ENCODE measurements around the gene KCNJ6.

Gene KCNJ6

DNA sequence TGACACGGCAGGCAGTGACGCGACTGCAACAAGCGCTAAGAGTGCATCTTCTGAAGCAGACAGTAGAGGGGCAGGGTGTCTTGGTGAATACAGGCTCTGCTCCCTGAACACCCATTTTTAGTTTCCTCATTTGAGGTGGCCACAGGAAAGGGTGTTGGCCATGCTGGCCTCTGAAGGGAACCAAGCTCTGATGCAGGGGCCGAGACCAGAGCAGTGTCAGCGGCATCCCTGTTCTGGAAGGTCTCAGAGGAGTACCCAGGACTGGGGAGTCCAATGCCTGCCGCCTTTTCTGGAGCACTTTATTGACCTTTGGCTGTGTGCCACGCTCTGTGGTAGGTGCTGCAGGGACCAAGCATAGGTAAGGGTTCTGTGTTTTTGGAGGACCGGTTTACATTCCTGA is 100.4 kb downstream of the KCNJ6 start:
- DNase-seq: no peak

DNA sequence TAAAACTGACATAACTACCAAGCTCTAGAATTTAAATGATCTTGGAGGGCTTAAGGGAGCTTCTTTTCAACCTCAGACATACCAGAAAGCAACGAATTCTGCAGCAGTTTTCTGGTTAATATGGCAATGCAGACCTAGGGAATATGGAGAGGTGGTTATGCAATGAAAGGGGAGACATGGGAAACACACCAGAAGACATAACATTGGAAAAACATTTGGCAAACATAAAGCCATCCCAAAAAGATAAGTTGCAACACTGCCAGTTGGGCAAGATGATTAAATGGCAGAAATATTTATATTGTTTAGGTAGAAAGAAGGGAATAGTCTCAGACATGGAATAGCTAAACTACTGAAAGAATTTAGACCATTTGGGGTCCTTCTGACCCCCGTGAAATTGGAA is 104.5 kb downstream of the KCNJ6 start:
- no peak for DNase-seq

DNA sequence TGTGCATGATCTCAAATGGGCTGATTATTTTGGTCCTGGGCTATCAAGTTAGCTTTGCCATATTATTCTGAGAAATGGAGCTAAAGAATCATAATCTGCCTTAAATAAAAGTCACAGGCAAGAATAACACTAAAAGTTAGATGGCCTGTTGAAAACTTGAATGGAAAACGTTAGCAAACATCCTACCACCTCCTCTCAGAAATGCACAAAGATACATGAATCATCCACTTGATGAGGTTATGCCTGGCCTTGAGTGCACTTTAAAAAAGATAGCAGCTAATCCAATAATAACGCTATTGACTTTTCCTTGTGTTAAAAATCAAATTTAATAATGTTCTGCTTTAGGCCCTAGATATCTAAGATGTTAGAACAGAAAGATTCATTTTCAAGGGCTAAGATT is 108.0 kb downstream of the KCNJ6 start:
- DNase-seq: no peak

DNA sequence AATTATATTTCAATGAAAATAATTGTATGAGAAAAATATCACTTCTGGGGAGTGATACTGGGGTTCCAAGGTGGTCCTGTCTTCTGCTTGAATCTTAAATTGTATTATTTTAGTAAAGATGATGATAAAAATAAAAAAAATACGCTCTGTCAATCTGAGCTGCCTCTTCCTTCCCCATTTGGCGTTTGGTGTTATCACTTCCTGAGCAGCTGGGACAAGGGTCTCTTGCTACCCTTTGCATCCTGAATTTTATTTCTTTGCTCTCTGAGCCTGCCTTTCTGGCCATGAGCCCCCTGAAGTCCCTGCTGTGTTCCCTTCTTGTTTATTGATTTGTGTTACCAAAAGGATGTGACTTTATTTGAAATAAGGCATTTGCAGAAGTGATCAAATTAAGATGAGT is 111.0 kb downstream of the KCNJ6 start:
- no peak for DNase-seq

DNA sequence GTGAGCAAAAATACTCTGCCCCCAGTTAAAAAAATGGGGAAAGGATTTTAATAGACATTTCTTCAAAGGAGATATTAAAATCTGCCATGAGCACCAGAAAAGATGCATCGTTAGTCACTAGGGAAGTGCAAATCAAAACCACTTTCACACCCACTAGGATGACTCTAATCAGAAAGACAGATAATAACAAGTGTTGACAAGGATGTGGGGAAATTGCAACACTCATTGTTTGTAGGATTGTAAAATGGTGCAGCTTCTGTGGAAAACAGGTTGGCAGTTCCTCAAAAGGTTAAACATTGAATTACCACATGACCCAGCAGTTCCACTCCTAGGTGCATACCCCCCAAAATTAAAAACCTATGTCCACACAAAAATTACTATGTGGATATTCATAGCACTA is 112.3 kb downstream of the KCNJ6 start:
- no peak for DNase-seq

DNA sequence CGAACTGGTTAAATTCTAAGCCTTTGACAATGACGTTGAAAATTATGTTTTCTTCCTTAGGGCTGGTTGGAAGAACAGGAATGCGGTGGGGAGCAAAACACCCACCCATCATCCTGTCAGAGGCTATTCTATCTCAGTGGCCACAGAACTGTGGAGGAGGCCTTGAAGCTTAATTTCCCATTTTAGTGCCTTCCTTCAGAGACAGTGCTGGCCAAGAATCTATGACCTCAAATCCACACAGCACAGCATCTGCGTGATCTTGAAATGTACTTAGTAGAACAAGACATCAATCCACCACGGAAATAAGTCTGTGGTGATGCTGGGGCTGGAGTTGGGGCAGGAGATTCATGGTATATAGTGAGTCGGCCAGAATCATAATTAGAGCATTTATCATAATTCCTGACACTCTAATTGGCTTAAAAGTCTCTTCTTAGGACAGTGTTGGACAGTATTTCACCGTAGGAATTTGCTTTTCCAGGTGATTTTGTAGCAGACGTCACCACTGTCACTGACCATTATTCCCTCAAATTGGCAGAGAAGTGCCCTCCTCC is 113.1 kb downstream of the KCNJ6 start:
- DNase-seq: no peak

DNA sequence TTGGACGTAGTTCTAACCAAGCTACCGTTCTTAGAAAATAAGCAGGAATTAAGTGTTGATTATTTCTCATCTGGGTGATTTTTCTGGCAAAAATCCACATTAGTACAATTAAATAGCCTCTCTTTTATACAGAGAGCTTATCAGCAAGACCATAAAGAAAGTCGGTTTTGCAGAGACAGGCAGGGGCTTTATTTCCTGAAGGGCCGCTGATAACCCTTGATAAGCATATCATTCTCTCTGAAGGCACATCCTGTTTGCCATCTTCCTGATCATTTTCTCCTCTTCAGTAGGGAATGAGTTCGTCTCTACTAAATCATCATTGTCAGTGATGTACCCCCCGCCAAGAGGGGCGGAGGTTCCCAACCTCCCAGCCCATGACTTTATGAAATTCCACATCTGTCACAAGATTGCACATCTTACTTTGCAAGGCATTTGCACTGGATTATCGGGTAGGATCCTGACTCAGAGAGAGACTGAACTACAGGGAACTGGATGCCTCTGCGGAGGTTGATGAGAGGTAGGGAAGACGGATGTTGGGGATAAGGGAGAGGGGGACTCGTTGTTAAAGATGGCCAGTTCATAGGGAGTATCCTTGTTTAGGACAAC is 115.7 kb downstream of the KCNJ6 start:
- DNase-seq: no peak

DNA sequence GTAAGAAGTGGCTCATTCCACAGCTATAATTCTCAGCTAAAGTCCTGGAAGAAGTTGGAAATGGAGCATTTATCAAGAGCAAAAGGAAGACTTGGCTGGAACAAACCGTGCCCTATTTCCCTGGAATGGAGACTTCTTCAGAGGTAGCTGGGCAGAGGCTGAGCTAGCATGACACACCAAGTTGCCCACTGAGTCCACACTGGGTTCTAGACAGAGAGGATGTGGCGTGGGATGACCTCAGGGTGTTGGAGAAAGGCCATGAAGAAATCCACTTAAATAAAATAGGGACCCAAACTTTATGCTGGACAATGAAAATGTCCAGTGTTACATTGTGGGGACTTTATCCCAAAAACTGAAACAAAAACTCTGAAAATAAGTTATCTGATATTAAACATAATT is 116.2 kb downstream of the KCNJ6 start:
- DNase-seq: no peak

DNA sequence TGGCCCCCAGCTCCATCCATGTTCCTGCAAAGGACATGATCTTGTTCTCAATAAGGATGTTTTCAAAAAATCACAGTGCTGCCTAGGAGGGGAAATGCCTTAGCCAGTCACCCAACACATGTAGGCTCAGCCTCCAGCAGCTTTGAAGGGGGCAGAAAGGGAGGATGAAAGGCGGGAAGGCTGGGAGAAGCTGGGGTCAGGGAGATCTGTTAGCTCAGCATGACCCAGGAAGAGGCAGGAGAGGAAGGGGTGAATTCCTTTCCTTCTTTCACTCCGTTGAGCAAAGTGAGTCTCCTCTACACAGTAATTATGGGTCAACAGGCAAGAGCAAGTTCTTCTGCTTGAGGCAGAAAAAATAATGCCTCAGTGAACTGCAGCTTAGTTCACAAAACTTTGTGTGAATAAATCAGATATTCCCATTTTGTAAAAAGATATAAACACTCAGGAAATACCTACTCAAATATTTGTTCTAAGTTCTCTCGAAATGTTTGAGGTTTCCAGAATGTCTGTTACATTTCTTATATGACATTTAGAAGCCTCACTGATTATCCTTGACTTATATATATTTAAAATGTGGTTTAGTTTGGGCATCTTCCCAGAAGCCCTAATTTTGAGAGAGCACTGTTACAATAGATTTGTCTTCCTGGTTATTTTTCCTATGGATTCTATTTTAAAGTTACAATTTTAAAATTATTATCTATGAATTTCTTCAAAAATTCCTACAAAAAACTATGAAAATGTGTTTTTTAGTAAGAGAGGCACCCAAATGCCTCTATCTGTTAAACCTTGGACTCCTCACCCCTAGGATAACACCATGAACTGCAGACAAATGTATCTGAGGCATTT is 116.8 kb downstream of the KCNJ6 start:
- DNase-seq: no peak

DNA sequence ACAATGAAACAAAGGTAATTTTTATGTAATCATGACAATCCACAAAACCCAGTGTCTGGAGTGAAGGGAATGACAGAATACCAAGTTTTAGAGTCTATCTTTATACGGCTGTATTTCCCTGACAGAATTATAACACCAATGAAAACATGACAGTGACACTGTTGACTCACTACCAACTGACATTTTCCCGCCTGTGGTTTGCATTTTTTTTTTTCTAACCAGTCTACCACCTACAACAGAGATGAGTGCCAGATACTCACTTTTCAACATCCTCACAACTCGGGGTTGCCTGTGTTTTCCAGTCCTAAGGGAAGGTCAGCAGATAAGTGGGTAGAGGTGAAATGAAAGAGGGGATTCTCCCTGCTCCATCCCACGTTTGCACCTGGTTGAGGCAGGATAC is 118.9 kb downstream of the KCNJ6 start:
- DNase-seq: no peak

DNA sequence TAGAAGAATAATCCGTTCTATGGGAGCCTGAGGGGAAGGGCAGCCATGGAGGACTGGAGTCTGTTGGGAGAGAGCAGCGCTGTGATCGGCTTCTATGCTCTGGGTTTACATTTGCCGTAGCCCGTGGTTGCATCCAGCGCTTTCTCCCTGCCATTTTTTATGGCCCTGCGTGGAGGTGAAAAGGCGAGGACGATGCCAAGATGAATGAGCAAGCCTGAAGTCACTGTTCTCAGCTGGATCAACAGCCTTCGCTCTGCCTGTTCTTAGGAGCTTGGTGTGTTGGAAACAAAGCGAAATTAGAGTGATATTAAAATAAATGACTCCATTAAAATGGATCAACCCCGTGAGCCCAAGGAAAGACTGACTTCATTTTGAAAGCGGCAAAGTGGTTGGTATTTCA is 120.2 kb downstream of the KCNJ6 start:
- DNase-seq: no peak

DNA sequence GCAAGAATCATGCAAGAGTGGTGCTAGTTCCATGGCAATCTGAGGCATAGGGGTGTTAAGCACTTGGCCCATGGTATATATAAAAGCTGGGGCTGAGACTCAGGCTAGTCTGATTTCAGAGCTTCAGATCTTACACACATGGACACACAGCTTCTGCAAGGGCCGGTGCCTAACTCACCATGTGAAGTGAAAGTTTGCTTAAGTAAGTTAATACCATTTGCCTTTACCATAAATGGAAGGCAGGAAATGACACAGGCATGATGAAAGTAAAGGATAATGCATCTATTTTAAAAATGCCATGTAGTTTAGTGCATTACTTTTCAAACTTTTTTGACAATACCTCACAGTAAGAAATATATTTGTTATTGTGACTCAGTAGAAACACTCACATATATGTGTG is 122.6 kb downstream of the KCNJ6 start:
- no peak for DNase-seq

DNA sequence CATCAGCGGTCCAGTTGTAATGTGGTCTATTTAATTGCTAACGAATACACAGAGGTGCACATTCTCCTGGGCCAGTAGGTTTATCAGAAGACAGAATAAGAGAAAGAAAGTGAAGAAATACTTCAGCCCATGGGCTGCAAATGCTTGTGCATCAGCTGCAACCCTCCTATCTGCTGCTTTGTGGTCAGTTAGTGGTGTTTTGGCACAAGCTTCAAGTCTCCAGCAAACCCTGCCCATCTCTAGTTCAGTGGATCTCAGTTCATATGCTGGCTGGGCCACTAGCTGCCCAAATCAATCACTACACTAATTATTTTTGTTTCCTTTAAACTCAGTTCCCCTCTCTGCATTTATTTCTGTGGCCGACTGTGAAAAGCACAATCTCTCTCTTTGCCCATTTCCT is 124.2 kb downstream of the KCNJ6 start:
- no peak for DNase-seq

DNA sequence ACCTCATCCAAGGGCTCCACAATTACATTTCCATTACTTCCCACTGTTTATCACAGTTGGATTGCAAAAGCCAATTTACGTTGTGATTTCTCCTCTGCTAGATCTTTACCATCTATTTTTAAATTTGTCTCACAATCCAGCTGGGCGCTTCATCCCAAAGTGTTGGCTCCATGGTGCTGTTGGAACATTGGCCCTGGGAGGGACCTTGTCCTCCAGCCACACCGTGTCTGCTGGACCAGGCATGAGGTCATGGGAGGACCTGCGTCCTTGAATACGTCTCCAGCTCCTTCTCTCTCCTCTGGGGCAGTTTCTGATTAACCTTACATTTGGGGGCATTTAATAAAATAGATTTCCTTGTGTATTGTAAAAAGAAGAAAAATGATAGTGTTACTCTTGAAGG is 125.4 kb downstream of the KCNJ6 start:
- no peak for DNase-seq

DNA sequence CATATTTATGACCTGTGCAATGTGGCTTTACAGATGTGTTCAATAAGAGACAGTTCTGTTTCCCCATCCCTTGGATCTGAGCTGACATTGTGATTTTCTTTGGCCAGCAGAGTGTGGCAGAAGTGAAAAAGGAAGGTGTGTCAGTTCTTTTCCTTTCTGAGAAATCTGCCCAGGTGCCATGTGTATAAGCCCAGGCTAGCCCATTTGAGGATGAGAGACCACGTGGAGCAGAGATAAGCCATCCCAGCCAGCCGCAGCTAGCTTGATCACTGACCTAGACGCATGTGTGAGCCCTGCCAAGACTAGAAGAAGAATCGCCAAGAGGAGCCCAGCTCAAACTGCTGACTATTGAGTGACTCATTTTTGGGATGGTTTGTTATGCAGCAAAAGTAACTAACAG is 127.8 kb downstream of the KCNJ6 start:
- no peak for DNase-seq

DNA sequence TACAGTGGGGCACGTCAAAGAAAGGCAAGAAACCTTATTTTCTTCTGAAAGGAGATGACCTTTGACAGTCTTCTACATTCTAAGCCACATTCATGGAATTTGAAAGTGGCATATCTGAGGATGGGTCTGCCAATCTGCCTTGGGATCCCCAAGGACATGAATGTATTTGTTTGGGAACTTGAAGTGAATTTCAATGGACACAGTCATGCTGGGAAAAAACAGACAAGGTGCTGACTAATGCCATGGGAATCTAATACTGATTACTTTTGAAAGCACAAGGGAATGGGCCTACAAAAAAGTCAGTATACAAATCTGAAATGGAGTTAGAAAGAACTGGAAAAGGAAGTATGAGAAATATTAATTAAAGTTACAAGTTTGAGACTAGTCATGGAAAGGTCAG is 128.8 kb downstream of the KCNJ6 start:
- DNase-seq: no peak

DNA sequence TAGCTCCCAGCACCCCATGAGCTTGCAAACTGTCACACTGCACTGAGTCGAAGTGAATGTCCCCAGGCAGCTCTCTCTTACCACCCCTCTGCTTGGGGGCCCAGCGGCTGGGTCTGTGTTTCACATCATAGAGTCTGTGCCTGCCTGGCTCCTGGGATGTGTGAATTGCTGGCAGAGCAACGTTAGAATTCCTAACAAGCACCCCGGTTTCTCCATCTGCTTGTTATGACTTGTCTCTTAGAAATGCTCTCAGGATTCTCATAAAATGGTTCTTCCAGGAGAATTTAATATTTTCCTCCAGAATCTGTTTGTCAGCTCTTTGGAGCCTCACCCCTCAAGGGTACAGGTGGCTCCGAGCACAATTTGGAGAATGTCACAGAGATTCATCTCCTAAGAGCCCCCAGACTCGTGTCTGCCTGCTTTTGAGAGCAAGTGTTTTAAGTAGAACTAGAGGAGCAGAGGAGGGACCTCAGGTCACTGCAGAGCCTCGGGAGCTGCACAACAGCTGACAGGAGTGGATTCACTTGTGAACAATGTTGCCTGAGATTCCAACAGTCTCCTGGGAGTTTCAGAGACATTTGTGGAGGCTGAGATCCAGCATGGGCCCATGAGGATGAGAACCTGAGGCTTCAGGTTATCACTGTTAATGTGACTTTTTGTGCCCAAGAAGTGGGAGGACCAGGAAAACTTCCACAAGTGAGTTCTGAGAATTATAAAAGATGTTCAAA is 131.5 kb downstream of the KCNJ6 start:
- DNase-seq: peak; percentile 58

DNA sequence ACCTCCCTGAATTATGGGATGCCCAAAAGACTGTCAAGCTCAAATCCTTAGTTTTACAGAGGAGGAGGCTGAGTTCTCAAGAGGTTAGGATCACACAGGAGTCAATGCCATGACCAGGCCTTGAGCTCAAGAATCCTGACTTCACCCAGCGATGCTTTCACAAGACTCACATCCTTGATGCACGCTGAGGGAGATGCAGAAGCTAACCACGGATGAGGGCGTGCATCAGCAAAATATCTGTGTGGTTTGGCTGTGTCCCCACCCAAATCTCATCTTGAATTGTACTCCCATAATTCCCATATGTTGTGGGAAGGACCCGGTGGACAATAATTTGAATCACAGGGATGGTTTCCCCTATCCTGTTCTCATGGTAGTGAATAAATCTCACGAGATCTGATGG is 133.2 kb downstream of the KCNJ6 start:
- no peak for DNase-seq

DNA sequence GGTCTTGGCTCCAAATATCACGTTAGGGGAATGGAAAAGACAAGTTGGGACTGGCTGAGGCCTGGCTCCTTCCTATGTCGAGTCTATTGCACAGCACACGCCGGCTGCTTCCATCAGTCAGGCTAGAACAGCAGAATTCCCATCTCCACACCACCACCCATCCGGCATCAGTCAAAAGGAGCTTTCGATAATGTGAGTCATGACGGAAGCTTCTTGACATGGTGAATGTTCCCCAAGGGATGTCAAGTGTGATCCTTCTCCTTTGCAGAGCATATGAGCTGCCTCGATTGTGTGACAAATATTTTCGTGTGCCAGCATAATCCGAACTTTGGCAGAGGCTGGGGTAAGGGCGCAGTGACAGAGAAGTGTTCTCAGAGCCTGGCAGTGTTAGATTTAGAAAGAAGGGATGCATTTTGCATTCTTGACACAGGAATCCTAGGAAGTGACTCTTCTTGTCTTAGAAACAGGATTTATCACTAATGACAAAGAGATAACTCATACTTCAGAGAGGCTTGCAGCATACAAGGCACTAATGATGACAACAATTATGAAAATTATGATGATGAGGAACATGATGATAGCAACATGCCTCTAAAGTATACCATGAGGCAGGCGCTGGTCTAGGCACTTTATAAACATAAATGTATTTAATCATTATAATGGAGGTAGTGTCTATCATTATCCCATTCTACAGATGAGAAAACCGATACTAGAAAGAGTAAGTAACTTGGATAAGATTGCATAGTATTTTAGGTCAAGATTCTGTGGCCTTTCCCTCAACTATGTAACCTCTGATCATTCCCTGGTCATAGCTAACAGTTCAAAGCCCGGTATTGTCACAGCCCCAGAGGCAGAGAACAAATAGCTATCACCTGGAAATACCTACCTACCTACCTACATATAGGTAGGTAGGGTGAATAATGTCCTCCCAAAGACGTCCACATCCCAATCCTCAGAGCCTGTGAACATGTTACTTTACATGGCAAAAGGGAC is 135.0 kb downstream of the KCNJ6 start:
- no peak for DNase-seq

DNA sequence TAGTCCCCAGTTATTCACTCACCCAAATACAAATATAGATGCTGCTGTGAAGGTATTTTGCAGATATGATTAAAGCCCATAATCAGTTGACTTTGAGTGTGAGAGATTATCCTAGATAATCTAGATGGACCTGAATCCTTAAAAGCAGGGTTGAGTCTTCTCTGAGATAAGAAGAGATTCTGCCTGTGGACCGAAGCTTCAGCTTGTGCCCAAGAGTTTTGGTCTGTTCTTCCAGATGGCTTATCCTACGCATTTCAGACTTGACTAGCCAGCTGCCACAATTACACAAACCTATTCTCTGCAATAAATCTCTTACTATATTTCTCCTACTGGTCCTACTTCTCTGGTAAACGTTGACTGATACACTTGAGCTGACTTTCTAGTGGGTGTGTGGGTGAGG is 145.1 kb downstream of the KCNJ6 start:
- peak; percentile 80 for DNase-seq

DNA sequence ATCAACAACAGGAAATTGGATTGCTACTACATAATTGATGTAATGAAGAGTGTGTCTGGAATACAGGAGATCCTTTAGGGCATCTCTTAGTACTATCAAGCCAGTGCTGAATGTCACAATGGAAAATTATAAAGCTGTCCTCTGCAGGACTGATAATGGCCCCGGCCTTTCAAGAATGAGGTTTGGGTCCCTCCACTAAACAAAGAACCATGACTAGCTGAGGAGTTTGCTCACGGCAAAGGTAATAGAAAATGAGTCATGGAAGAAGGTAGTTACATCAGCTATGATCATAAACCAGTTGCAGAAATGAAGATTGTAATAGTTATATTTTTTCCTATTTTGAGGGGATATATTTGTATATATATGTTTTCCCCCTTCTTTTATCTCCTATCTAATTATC is 145.8 kb downstream of the KCNJ6 start:
- DNase-seq: no peak

DNA sequence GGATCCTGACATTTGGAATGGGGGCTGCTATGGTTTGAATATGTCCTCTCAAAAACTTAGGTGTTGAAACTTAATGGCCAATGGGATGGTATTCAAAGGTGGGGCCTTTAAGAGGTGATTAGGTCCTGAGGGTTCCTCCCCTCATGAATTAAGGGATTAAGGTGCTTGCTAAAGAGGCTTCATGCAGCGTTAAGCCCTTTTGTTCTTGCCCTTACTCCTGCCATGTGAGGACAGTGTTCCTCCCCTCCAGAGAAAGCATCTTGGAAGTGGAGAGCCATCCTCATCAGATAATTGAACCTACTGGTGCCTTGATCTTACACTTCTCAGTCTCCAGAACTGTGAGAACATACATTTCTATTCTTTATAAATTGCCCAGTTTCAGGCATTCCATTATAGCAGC is 146.6 kb downstream of the KCNJ6 start:
- peak; percentile 83 for DNase-seq

DNA sequence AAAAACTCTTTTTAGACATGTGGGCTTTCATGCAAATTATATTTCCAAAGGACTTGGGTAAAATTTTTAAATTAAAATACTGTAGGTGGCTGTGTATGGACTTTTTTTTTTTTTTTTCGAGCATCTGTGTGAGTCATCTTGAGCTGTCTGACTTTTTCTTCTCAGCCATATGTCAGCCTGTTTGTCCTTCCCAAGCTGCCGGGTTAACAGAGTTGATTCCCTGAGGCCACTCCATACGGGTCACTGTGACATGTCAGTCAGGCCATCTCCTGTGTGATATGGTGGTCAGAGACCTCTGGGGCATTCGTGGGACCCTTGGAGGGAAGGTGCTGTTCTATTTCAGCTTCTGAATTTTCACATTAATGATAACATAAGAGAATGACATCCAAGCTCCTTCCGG is 148.3 kb downstream of the KCNJ6 start:
- peak; percentile 73 for DNase-seq
